Measurements from ENCODE around the gene PLXDC1. TPM values are rescaled to one million over a fixed set of nuclear protein-coding genes. Genes with fewer than 3 reads are reported as not detected.
"Not testable (repeated sequence)": the region's sequence is repeated elsewhere in the genome, so short reads cannot be mapped to it uniquely, and the experiment has no call there.

PLXDC1 gene
- total RNA-seq, 1 donor, result 2.9 TPM

GRCh38 chr17:39126436-39126835, 25.0 kb downstream of the PLXDC1 start:
- TF ChIP-seq, protein P1, sequence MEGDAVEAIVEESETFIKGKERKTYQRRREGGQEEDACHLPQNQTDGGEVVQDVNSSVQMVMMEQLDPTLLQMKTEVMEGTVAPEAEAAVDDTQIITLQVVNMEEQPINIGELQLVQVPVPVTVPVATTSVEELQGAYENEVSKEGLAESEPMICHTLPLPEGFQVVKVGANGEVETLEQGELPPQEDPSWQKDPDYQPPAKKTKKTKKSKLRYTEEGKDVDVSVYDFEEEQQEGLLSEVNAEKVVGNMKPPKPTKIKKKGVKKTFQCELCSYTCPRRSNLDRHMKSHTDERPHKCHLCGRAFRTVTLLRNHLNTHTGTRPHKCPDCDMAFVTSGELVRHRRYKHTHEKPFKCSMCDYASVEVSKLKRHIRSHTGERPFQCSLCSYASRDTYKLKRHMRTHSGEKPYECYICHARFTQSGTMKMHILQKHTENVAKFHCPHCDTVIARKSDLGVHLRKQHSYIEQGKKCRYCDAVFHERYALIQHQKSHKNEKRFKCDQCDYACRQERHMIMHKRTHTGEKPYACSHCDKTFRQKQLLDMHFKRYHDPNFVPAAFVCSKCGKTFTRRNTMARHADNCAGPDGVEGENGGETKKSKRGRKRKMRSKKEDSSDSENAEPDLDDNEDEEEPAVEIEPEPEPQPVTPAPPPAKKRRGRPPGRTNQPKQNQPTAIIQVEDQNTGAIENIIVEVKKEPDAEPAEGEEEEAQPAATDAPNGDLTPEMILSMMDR (IDR thresholded peaks at IDR 0.05; ENCODE audit: extremely low read depth, low read depth, low read length), result no peak
- Histone ChIP-seq H3K27ac (ENCODE audit: low read depth, low read length) (no peak overlapping the region), H4K20me1 (ENCODE audit: insufficient read depth, low read length) (no peaks in the 10 kb centered on the region), H3K4me1 (ENCODE audit: insufficient read depth, low read length) (peaks cover under 1% of the 10 kb centered on the region), H3K36me3 (ENCODE audit: insufficient read depth, low read length) (no peaks in the 10 kb centered on the region), H3K9me3 (ENCODE audit: low read depth, low read length) (no peaks in the 10 kb centered on the region), H3K4me2 (ENCODE audit: insufficient read depth, low read length) (no peak overlapping the region), H2AFZ (ENCODE audit: low read length) (no peak overlapping the region), H3K79me2 (ENCODE audit: insufficient read depth, low read length) (no peaks in the 10 kb centered on the region), H3K4me3 (ENCODE audit: insufficient read depth, low read length) (no peak overlapping the region), H3K27me3 (ENCODE audit: insufficient read depth, low read length) (no peaks in the 10 kb centered on the region)
- no peak for DNase-seq (ENCODE audit: insufficient read length, low spot score, missing footprints)

DNA sequence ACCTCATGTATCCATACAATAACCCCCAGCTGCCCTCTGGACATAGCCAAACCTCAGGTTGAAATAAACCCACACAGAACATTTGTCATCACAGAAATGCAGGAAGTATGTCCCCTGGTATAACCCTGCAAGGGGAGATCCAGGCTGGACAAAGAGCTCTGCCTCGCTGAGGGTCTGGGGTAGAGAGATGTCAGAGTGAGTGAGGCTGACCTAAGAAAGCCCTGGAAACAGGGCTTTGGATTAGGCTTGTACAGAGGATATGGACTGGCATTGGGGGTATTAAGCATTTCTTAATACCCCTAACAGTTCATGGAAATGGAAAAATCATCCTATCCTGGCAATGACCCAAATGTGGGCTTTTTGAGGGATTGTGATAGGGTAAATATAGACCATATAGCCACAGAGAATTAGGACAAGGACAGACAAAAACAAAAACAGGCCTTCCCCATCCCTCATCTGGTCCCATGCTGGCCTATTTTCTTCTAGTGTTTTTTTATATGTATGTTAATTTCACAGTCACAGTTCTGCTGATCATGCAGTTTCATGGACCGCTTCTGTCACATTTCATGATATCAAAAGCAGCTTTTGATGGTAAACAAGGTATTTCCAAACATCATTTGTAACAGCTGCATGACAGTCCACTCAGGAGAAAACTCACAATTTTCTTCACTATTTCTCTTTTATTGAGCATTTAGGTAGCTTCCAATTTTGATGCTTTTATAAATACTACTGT, 26.1 kb downstream of the PLXDC1 start:
- TF ChIP-seq, protein P1 (IDR thresholded peaks at IDR 0.05; ENCODE audit: extremely low read depth, low read depth, low read length), result no peak
- no peaks in the 10 kb centered on the region for H3K27me3 ChIP-seq (ENCODE audit: insufficient read depth, low read length)
- no peaks in the 10 kb centered on the region for H3K4me1 ChIP-seq (ENCODE audit: insufficient read depth, low read length)
- H3K9me3 ChIP-seq (ENCODE audit: low read depth, low read length), result no peaks in the 10 kb centered on the region
- H3K4me3 ChIP-seq (ENCODE audit: insufficient read depth, low read length), result no peak overlapping the region
- no peaks in the 10 kb centered on the region for H3K36me3 ChIP-seq (ENCODE audit: insufficient read depth, low read length)
- H4K20me1 ChIP-seq (ENCODE audit: insufficient read depth, low read length), result no peaks in the 10 kb centered on the region
- DNase-seq (ENCODE audit: insufficient read length, low spot score, missing footprints), result no peak
- no peak overlapping the region for H3K4me2 ChIP-seq (ENCODE audit: insufficient read depth, low read length)
- no peak overlapping the region for H3K27ac ChIP-seq (ENCODE audit: low read depth, low read length)
- H2AFZ ChIP-seq (ENCODE audit: low read length), result no peak overlapping the region
- no peaks in the 10 kb centered on the region for H3K79me2 ChIP-seq (ENCODE audit: insufficient read depth, low read length)

GRCh38 chr17:39123627-39124026, 27.8 kb downstream of the PLXDC1 start:
- Histone ChIP-seq H2AFZ (ENCODE audit: low read length) (no peak overlapping the region), H3K27ac (ENCODE audit: low read depth, low read length) (no peak overlapping the region), H3K4me2 (ENCODE audit: insufficient read depth, low read length) (no peak overlapping the region), H3K36me3 (ENCODE audit: insufficient read depth, low read length) (no peaks in the 10 kb centered on the region), H4K20me1 (ENCODE audit: insufficient read depth, low read length) (no peaks in the 10 kb centered on the region), H3K4me1 (ENCODE audit: insufficient read depth, low read length) (no peaks in the 10 kb centered on the region), H3K27me3 (ENCODE audit: insufficient read depth, low read length) (no peaks in the 10 kb centered on the region), H3K4me3 (ENCODE audit: insufficient read depth, low read length) (no peak overlapping the region), H3K9me3 (ENCODE audit: low read depth, low read length) (no peaks in the 10 kb centered on the region), H3K79me2 (ENCODE audit: insufficient read depth, low read length) (no peaks in the 10 kb centered on the region)
- TF ChIP-seq, protein P1 (IDR thresholded peaks at IDR 0.05; ENCODE audit: extremely low read depth, low read depth, low read length), result no peak
- DNase-seq (ENCODE audit: insufficient read length, low spot score, missing footprints), result no peak

- TF ChIP-seq, protein P1 (IDR thresholded peaks at IDR 0.05; ENCODE audit: extremely low read depth, low read depth, low read length), result no peak
- H3K4me2 ChIP-seq (ENCODE audit: insufficient read depth, low read length), result no peak overlapping the region
- no peaks in the 10 kb centered on the region for H3K9me3 ChIP-seq (ENCODE audit: low read depth, low read length)
- H3K4me3 ChIP-seq (ENCODE audit: insufficient read depth, low read length), result no peak overlapping the region
- H3K79me2 ChIP-seq (ENCODE audit: insufficient read depth, low read length), result no peaks in the 10 kb centered on the region
- H3K27me3 ChIP-seq (ENCODE audit: insufficient read depth, low read length), result no peaks in the 10 kb centered on the region
- no peaks in the 10 kb centered on the region for H4K20me1 ChIP-seq (ENCODE audit: insufficient read depth, low read length)
- H2AFZ ChIP-seq (ENCODE audit: low read length), result no peak overlapping the region
- no peaks in the 10 kb centered on the region for H3K4me1 ChIP-seq (ENCODE audit: insufficient read depth, low read length)
- DNase-seq (ENCODE audit: insufficient read length, low spot score, missing footprints), result no peak
- H3K36me3 ChIP-seq (ENCODE audit: insufficient read depth, low read length), result no peaks in the 10 kb centered on the region
- no peak overlapping the region for H3K27ac ChIP-seq (ENCODE audit: low read depth, low read length)
These were observed 28.4 kb downstream of the PLXDC1 start for GRCh38 chr17:39122991-39123390.

- H3K79me2 ChIP-seq (ENCODE audit: insufficient read depth, low read length); H3K27ac ChIP-seq (ENCODE audit: low read depth, low read length); H3K27me3 ChIP-seq (ENCODE audit: insufficient read depth, low read length); H3K4me2 ChIP-seq (ENCODE audit: insufficient read depth, low read length); H3K36me3 ChIP-seq (ENCODE audit: insufficient read depth, low read length); H3K4me1 ChIP-seq (ENCODE audit: insufficient read depth, low read length); H3K9me3 ChIP-seq (ENCODE audit: low read depth, low read length); DNase-seq (ENCODE audit: insufficient read length, low spot score, missing footprints); H4K20me1 ChIP-seq (ENCODE audit: insufficient read depth, low read length); H2AFZ ChIP-seq (ENCODE audit: low read length); H3K4me3 ChIP-seq (ENCODE audit: insufficient read depth, low read length): not testable (repeated sequence)
These were observed 29.5 kb downstream of the PLXDC1 start for GRCh38 chr17:39121919-39122318.

All from osteoblast (primary cell).